A172 (cell line): ENCODE data around the gene CEBPE. TPM values are rescaled to one million over a fixed set of nuclear protein-coding genes. Genes with fewer than 3 reads are reported as not detected.
A peak's percentile ranks its signal among the peaks of the same experiment; 100 is the strongest.

ENCODE experiments used
- DNase-seq: peaks from one replicate; pipeline ENCODE4 v3.0.0-alpha.2; 2015; ENCODE audit warnings: low spot score
- total RNA-seq: library from RNA; depleted of rRNA; stranded (reverse); fragments of >200 nt; shearing (Covaris generic); gene quantifications from 2 replicates; pipeline ENCODE4 v1.2.3, GENCODE V29; 2014; rRNA removed

CEBPE gene
- 0.96 TPM in 1 of 2 replicates, not detected in the other for total RNA-seq

DNA sequence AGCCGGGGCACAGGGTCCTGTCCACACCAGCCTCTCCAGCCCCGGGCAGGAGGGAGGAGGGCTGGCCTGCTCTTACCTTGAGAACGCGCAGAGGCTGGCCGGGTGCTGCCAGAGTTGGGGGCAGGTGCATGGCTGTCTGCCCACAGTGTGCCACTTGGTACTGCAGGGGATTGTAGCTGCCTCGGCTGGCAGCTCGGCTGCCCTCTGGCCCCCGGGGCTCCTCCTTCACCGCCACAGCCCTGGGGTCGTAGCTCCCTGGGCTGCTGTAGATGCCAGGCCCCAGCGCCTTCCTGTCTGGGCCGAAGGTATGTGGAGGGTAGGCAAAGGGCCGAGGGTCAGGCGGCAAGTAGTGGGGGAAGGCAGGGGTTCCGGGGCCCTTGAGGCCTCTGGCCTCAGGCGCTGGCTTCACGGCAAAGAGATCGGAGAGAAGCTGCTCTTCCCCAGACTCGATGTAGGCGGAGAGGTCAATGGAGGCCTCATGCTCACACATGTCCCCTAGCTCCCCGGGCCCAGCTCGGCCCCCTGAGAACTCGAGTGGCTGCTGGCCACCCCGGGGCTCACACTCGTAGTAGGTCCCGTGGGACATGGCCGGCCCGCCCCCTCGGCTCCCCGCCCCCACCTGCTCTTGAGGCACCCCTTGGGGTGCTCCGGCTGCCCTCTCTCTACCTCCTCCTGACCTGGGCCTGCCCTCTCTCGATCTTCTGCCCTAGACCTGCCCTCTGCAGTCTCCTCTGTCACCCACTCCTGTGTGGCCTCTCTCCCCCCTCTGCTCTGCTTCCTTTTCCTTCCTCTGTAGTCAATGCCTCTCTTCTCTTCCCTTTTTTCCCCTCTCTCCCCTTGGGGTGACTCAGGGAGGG, at the start of gene CEBPE:
Gene CEBPE (minus strand): TSS at position 750 of the 857 bp plus-strand sequence. CDS start 164 bp downstream, at position 586.
- no peak for DNase-seq

DNA sequence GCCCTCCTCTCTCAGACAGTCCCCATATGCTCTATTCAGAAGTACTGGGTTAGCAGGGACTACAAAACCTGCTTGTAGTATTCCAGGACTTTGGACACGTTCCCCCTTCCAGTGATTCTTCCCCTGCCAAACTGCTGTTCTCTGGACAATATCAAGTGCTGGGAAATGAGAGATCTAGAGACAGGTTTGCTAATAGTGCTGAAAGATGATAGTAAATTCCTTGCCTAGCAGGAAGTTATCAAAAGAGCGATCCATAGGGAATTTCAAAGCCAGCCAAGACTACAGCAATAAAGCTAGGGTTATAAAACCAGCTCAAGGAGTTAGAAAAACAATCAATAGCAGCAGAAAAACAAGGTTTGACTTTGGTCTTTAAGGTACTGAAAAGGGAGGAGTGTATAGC, 49.2 kb upstream of the CEBPE start:
- no peak for DNase-seq

DNA sequence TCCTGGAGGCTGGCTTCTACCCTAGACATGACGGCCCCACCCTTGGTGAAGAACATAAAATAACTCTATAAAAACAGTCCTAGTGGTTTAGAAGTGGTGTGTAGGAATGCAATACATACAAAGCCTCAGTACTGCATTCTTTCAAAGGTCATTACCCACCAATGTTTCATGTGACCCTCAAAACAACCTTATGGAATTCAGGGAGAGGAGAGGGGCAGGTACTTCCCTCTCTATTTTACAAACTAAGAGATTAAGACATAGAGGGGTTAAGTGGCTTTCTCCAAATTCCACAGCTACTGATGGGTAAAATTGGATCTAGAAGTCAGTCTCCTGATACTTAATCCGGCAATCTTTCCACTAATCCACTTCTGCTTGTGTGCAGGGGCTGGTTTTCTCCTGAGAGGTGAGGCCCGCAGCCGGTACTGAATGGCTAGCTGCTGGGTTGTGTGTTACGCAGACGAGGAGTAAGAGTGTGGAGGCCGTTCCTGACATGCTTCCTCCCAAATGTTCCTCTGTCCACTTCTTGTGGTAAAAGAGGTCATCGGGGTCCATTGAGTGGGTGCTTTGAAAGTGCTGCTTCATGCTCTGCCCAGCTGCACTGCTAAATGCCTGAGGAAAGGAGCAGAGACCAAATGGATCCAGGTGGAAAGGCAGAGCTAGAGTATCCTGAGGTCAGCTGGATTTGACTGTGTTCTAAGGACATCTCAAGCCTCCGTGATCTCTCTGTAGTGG, 48.2 kb upstream of the CEBPE start:
- DNase-seq, result no peak

DNA sequence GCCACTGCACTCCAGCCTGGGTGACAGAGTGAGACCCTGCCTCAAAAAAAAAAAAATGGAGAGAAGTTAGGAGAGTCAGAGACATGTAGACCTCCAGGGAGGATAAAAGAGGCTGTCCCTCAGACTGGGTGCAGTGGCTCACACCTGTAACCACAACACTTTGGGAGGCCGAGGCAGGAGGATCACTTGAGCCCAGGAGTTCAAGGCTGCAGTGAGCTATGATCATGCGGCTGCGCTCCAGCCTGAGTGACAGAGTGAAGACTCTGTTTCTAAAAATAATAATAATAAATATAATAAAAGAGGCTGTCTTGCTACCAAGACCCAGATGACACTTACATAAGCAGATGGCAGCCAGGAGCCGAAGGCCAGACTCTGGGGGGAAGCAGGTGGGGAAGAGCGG, 45.9 kb upstream of the CEBPE start:
- DNase-seq, result no peak

DNA sequence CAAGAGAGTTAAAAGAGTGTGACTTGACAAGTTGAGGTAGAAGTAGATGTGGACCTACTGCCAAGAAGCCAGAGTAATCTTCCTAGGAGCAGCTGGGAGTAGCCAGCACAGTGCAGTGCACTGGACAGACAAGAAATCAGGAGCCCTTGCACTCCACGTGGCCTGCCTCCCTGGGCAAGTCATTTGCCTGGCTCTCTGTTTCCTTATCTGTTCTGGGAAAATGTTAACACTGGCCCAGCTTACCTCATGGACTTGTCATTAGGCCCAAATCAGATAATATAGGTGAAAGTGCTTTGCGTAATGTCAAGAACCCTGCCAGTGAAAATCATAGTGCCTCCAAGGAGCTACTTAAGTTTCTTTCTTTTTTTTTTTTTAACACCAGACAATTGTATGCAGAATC, 45.2 kb upstream of the CEBPE start:
- DNase-seq, result no peak

DNA sequence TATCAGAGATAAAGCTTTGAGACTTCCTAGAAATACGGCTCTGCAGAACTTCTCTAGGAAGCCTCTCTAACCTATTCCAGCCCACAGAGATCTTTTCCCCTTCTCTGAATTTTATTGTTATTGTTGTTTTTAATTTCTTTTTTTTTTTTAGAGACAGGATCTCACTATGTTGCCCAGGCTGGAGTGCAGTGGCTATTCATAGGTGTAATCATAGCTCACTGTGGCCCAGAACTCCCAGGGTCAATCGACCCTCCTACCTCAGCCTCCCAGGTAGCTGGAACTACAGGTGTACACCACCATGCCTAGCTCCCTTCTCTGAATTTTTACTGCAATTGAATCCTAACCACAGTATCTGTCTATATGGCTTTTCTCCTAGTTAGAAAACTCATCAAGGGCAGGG, 44.8 kb upstream of the CEBPE start:
- DNase-seq, result no peak

DNA sequence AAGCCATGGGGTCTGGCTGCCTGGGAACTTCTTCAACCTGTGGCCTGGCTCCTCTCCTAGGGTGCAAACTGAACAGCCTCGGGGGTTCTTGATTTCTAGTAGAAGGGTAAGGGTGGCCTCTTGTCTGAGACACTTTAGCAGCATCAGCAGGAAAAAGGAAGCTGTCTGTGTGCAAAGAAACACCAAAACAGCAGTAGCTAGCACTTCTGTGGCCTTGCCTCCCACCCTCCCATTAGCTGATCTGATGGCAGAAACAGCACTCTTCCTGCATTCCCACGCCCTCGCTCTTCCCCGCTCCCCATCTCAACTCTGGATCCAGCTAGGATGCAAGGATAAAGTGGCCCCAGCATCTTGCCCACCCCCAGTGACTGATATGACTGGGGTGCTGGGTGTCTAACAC, 43.7 kb upstream of the CEBPE start:
- DNase-seq, result no peak

DNA sequence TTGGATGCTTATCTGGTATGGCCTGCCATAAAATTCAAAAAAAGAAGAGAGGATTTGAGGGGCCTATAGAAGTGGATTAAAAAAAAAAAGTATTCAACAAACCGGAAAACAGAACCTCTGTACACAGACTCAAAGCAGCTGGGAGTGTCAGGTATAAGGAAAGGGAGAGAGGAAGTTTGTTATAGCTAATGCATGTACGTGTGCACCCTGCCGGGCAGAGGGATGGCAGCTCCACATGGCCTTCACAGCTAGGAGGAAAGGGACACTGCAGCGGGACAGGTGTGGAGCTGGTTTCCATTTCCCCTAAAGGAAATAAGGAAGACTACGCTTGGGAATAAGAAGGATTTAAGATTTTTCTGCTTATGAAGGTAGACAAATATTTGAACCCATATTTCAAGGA, 43.0 kb upstream of the CEBPE start:
- DNase-seq, result no peak

DNA sequence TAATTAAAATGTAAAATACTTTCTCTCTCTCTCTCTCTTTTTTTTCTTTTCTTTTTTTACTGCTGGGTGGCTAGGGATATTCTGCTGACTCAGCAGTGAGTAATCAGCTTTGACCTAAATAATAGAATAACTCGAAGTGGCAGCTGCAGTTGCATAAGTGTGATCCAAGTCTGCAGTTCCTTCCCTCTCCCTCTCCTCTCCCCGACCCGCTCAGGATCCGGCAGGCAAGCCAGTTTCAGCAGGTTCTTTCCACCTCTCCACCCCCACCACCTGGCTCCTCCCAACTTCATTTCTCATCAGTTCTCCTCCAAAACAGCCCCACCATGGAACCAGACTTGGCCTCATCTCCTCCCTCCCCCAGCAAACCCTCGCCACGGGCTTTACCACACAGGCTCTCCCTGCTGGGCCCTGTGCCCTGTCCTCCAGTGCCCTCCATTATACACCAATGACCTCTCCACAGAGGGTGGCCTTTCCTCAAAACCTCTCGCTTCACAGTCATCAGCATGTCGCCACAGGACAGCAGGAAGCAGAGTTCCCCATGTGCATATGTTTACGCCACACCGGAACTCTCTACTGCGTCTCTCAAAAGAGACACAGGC, 42.0 kb upstream of the CEBPE start:
- DNase-seq, result peak; percentile 61

DNA sequence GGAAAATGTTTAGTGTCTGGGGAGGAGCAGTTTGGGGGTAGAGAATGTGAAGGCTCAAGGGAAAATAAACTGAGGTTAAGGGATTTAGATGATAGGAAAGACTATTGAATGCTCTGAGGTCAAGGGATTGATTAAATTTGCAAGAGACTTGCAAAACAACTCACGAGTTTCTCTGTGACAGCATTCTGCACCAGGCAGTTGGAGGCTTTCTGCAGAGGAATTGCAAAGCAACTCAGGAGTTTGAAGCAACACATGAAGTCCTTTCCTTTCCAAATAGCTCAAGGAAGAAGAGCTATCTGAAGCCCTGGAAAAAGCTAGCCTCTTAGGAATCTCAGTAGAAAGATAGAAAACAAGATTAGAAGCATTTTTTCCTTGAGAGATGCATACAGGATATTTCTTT, 40.5 kb upstream of the CEBPE start:
- DNase-seq, result no peak

DNA sequence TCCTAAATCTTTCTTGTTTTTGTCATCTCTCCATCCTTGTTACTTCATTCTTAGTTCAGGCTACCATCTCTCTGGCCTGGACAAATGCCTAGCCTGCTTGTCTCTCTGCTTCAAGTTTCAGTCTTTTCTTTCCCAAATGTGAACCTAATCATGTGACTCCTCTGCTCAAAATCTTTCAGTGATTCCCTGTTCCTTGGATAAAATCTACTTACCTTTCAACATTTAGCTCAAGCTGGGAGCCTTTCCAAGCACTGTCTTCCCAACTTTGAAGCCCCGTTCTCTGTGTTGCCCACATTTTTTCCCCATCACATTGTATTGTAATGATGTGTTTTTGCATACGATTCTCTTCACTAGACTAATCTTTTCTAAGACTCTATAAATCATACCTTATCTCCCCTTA, 39.7 kb upstream of the CEBPE start:
- DNase-seq, result no peak

DNA sequence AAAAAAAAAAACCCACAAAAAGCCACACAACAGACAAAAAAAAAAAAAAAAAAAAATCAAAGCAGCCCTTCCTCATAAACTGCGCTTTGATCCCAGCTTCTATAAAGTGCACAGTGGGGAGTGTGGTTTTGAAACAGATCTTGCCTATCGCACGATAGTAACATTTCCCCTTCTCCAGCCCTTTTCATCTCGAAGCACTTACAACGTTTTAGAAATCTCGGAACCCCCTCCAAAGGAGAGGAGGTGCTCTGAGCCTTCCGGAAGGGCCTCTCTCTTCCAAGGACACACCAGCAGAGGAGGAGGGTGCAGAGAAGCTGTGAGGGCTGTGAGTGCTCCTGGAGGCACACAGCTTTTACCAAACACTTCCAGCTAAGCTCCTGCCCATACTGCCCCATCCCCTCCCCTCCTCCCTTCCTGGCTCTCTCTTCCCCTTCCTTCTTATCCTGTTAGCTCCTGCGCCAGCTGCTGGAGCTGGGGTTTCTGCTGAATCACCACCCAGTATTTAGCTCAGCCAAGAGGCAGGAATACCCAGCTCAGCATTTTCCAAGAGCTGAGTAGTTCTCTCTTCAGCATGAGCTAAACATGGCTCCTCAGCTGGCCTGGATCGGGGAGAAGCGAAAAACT, 36.0 kb upstream of the CEBPE start:
- peak; percentile 81 for DNase-seq

DNA sequence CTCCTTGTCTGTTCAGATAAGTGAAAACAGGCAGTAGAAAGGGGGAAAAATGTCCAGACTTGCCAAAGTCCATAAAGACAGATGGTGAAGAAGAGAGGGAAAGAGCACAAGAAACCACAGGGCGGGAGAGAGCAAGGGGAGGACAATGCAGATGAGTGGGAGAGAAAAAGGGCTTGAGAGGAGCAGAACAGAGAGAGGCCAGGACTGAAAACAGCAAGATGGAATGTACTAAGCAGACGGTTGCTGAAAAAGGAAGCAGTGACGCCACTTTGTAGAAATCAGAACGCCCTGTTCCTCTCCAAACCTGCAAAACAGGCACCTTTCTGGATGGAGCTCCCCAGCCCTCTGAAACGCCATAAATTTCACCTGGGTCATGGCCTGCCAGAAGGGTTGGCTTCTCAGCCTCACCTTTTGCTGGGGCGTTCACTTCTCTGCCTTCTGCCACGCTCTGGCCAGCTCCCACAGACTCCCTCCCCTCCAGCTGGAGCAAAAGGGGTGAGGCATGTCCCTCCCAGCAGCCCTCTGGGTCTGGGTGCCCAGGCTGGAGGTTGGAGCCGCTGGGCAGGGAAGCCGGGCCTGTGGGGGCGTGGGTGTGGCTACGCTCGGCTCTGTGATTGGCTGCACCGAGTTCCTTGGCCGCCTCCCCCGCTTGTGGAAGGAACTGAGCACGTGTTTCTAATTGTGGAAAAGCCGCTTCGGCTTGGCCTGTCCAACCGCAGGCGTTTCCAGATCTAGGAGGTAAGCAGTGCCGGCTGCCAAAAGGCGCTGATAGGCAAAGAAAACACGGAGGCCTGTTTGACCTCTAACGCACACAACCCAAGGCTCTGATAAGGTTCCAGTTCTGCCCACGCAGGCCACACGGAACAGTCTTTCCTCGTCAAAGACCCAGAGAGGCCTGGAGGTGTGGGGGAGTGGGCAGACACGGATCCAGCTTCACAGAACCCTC, 35.1 kb upstream of the CEBPE start:
- no peak for DNase-seq

DNA sequence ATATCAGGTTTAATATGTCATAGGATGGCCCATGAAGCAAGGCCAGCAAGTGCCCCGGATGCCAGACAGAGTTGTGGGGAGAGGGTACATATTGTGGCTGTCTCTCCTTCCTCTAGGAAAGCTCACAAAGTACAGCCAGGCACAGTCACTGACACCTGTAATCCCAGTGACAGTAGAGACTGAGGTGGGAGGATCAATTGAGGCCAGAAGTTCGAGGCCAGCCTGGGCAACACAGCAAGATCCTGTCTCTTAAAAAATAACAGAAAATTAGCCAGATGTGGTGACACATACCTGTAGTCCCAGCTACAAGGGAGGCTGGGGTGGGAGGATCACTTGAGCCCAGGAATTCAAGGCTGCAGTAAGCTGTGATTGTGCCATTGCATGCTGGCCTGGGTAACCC, 32.3 kb upstream of the CEBPE start:
- no peak for DNase-seq

DNA sequence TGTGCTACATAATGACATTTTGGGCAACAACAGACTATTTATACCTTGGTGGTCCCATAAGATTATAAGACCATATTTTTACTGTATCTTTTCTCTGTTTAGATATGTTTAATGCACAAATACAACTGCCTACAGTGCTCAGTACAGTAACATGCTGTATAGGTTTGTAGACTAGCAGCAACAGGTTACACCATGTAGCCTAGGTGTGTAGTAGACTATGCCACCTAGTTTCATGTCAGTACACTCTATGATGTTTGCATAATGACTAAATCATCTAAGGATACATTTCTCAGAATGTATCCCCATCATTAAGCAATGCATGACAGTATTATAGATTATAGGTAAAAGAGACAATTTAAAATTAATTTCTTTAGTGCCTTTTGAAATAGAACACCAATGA, 30.7 kb upstream of the CEBPE start:
- no peak for DNase-seq

DNA sequence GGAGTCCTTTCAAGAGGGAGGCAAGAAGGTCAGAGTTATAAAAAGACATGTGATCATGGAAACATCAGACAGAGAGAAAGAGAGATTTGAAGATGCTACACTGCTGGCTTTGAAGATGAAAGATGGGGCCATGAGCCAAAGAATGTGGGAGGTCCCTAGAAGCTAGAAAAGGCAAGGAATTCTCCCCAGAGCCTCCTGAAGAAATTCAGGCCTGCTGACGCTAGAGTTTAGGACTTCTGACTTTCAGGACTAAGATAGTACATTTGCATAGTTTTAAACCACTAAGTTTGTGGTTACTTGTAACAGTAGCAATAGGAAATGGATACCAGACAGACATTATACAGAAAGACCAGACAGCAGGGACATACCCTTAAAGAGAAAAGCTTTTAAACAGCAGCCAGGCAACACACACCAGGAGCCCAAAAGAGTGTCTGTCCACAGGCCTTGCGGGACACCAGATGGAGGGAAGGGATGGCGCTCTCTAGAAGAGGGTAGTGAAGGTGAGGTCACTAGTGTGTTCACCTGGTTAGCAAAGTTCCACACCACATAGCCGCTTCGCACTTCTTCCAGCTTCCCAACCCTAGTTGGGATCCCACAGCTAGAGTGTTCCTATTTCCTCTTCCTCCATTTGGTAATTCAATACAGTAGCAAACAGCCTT, 29.7 kb upstream of the CEBPE start:
- no peak for DNase-seq

DNA sequence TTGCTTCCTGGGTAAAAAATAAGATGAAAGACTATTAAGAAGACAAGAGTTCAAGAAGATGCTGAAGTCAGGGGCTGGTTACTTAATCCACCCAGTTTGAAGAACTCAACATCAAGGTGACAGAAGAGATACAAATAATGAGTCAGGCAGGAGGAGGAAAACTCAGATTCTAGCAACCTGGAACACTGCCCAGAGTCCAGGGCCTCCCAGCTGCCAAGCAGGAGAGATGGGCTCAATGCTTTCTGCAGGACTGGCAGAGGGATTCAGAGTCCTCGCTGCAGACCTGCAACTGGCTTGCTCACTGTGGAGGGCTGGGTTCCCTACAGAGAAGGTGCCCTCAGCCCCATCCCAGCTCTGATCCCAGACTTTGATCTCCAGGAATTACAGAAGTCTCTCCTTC, 28.6 kb upstream of the CEBPE start:
- peak; percentile 26 for DNase-seq

DNA sequence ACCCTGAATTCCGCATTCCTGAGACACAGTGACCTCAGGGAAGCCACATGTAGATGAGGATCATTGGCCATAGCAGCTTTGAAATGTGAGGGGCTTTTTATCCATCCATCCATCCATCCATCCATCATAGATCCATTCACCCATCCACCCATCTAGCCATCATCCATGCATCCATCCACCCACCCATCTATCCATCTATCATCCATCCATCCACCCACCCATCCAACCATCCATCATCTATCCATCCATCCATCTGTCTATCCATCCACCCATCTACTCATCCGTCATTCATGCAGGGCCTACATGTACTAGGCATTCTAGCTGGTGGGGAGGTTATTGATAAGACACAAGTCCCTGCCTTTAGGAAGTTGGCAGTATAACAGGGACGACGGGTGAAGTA, 27.9 kb upstream of the CEBPE start:
- no peak for DNase-seq

DNA sequence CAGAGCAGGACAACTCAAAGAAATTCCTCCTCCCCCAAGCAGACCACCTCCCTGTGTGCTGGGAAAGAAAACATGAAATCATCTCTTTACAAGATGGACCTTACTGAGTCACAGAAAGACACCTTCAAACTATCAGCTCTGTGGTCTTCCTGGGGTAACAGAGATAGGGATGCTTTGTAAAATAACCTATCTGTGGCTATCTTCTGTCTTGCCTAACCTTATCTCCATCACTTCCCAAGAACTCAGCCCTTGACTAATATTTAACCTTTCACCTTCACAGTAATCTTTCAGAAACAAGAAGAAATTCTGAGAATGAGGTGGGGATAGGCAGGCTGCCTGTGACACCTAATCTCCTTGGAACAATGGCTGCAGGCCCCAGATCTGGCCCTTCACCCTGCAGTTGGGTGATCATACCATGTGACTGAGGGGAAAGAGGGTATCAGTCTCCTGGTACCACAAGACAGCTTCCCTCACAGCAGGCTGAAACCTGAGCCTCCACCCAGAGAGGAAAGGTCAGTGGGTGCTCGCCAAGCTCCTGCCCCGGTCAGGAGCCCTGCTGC, 27.4 kb upstream of the CEBPE start:
- no peak for DNase-seq

DNA sequence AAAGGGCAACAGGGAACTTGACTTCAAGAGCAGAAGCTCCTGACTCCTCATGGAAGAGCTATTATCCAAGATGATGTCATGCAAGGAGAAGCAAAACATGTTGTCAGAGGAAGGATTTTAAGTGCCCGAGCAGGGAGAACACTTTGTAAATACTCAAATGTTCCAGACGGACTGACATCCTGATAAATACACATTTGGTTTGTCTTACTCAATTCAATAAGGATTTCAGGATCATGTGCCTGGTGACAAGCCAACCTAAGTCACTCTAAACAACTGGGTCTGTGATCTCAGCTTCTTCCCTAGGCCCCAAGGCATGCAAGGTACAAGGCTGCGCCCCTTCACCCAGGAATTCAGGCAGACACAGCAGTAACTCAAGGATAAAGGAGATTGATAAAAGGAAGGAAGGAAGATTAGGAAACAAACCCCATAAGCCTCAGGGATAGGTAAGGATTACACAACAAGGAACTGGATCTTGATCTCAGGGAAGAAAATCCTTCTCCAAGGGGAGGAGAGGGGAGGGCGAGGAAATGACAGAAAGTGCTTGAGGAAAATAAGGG, 26.8 kb upstream of the CEBPE start:
- DNase-seq, result no peak
